IMR-90 (cell line): ENCODE results near the gene FREM3. TPM values are rescaled to one million over a fixed set of nuclear protein-coding genes. Genes with fewer than 3 reads are reported as not detected.

Experiments used
- ATAC-seq: fragments of 200-7000 bp; cut with Tn5 transposase; 2 replicates; pipeline ENCODE4 v1.9.1; 2020; ENCODE audit warnings: low read depth, mild to moderate bottlenecking, moderate library complexity
- BruUV-seq: library from RNA; stranded (reverse); fragments of 400-500 nt; replicated peaks from 2 replicates; lab custom pipeline; 2021; lab: Mats Ljungman, UMichigan
- CTCF ChIA-PET: fragments of 300-600 bp; formaldehyde crosslinking; extraction: SDS; loops from one replicate; lab custom pipeline; 2021; ENCODE audit warnings: antibody characterized with exemption; lab: Yijun Ruan, JAX
- POLR2A ChIA-PET: fragments of 300-600 bp; sonication (Branson Sonifier 250); formaldehyde crosslinking; loops from one replicate; lab custom pipeline; 2022; ENCODE audit warnings: antibody characterized with exemption; ENCODE audit not compliant: unreplicated experiment; lab: Charles Lee
- DNase-seq: peaks from one replicate; pipeline ENCODE4 v3.0.0; 2013
- H2AFZ ChIP-seq: replicated peaks from 2 replicates; pipeline ENCODE3; 2013; ENCODE audit warnings: low read length, mild to moderate bottlenecking; ENCODE audit not compliant: poor library complexity
- H2AK5ac ChIP-seq: 2 replicates; pipeline ENCODE4 v1.6.1; 2013; ENCODE audit warnings: low read depth, low read length, inconsistent platforms
- H2AK9ac ChIP-seq: replicated peaks from 2 replicates; pipeline ENCODE3; 2013; ENCODE audit warnings: mild to moderate bottlenecking, low read depth, low read length, moderate library complexity; ENCODE audit not compliant: poor library complexity
- H2BK120ac ChIP-seq: 2 replicates; pipeline ENCODE4 v1.6.1; 2013; ENCODE audit warnings: low read depth, low read length, inconsistent platforms
- H2BK15ac ChIP-seq: 3 replicates; pipeline ENCODE4 v1.6.1; 2013; ENCODE audit warnings: low read depth, low read length, inconsistent platforms
- H2BK20ac ChIP-seq: 2 replicates; pipeline ENCODE4 v1.6.1; 2013; ENCODE audit warnings: low read depth, mild to moderate bottlenecking, inconsistent platforms, low read length, moderate library complexity
- H2BK5ac ChIP-seq: 2 replicates; pipeline ENCODE4 v1.6.1; 2013; ENCODE audit warnings: mild to moderate bottlenecking, low read depth, low read length, inconsistent platforms; ENCODE audit not compliant: poor library complexity, severe bottlenecking
- H3K14ac ChIP-seq: replicated peaks from 2 replicates; pipeline ENCODE4 v1.6.1; 2013; ENCODE audit warnings: low read depth, low read length, inconsistent platforms
- H3K18ac ChIP-seq: 2 replicates; pipeline ENCODE4 v1.6.1; 2013; ENCODE audit warnings: low read depth, low read length, control low read depth
- H3K23ac ChIP-seq: 2 replicates; pipeline ENCODE4 v1.6.1; 2013; ENCODE audit warnings: low read depth, low read length, inconsistent platforms
- H3K27ac ChIP-seq: 2 replicates; pipeline ENCODE4 v1.5.1; 2013; ENCODE audit warnings: mild to moderate bottlenecking, control low read depth, low read length; ENCODE audit not compliant: insufficient read depth
- H3K27me3 ChIP-seq: 2 replicates; pipeline ENCODE4 v1.6.1; 2013; ENCODE audit warnings: low read length; ENCODE audit not compliant: control insufficient read depth, insufficient read depth
- H3K36me3 ChIP-seq: 2 replicates; pipeline ENCODE4 v1.6.1; 2013; ENCODE audit warnings: low read length, mixed read lengths; ENCODE audit not compliant: control insufficient read depth, insufficient read depth
- H3K4ac ChIP-seq: 2 replicates; pipeline ENCODE4 v1.6.1; 2013; ENCODE audit warnings: low read depth, low read length, inconsistent platforms
- H3K4me1 ChIP-seq: 2 replicates; pipeline ENCODE4 v1.6.1; 2013; ENCODE audit warnings: low read length, mixed read lengths; ENCODE audit not compliant: control insufficient read depth, insufficient read depth
- H3K4me2 ChIP-seq: 2 replicates; pipeline ENCODE4 v1.6.1; 2013; ENCODE audit warnings: low read depth, mild to moderate bottlenecking, control low read depth, low read length, moderate library complexity
- H3K4me3 ChIP-seq: 2 replicates; pipeline ENCODE4 v1.5.1; 2013; ENCODE audit warnings: low read depth, mild to moderate bottlenecking, control low read depth, low read length, moderate library complexity; ENCODE audit not compliant: insufficient read depth
- H3K56ac ChIP-seq: 2 replicates; pipeline ENCODE4 v1.6.1; 2013; ENCODE audit warnings: low read length, inconsistent platforms; ENCODE audit not compliant: insufficient read depth; ENCODE audit errors: extremely low read depth
- H3K79me1 ChIP-seq, 2 experiments: 2 replicates each; pipeline ENCODE4 v1.6.1; 2013; ENCODE audit warnings: low read length in 2 of 2, inconsistent platforms in 1 of 2, low read depth in 1 of 2
- H3K9ac ChIP-seq: 2 replicates; pipeline ENCODE4 v1.6.1; 2013; ENCODE audit warnings: low read depth, low read length, control low read depth
- H3K9me1 ChIP-seq: 2 replicates; pipeline ENCODE4 v1.6.1; 2013; ENCODE audit warnings: low read length, inconsistent platforms; ENCODE audit not compliant: insufficient read depth
- H3K9me3 ChIP-seq: 2 replicates; pipeline ENCODE4 v1.6.1; 2013; ENCODE audit warnings: low read length; ENCODE audit not compliant: control insufficient read depth, insufficient read depth
- H4K20me1 ChIP-seq: 2 replicates; pipeline ENCODE4 v1.6.1; 2013; ENCODE audit warnings: low read length, inconsistent platforms; ENCODE audit not compliant: insufficient read depth
- H4K5ac ChIP-seq: 2 replicates; pipeline ENCODE4 v1.6.1; 2013; ENCODE audit warnings: mild to moderate bottlenecking, low read depth, low read length, control low read depth
- H4K8ac ChIP-seq, 2 experiments: 2 replicates each; pipeline ENCODE4 v1.6.1; 2013; ENCODE audit warnings: low read depth in 2 of 2, low read length in 2 of 2, control low read depth in 1 of 2, inconsistent platforms in 1 of 2
- H4K91ac ChIP-seq: 2 replicates; pipeline ENCODE4 v1.6.1; 2013; ENCODE audit warnings: low read depth, low read length, inconsistent platforms; ENCODE audit not compliant: insufficient read depth
- BHLHE40 ChIP-seq: fragments of 150-350 bp; IDR thresholded peaks from 2 replicates; pipeline ENCODE4 v1.6.1; 2016; ENCODE audit warnings: mild to moderate bottlenecking, low read depth, low read length
- CEBPB ChIP-seq: IDR thresholded peaks from 2 replicates; pipeline ENCODE4 v1.6.1; 2012; ENCODE audit warnings: low read depth, low read length, improper control_type of control experiment
- CHD1 ChIP-seq: IDR thresholded peaks from 2 replicates; pipeline ENCODE4 v1.6.1; 2012; ENCODE audit warnings: low read depth, low read length, improper control_type of control experiment
- CTCF ChIP-seq: conservative IDR thresholded peaks from 2 replicates; pipeline ENCODE4 v1.5.1; 2012; ENCODE audit warnings: mild to moderate bottlenecking, low read depth, low read length, improper control_type of control experiment
- FOS ChIP-seq: fragments of 150-350 bp; IDR thresholded peaks from 2 replicates; pipeline ENCODE4 v1.6.1; 2016; ENCODE audit warnings: low read depth, low read length
- MAFK ChIP-seq: IDR thresholded peaks from 2 replicates; pipeline ENCODE4 v1.6.1; 2012; ENCODE audit warnings: low read depth, low read length, improper control_type of control experiment
- MXI1 ChIP-seq: IDR thresholded peaks from 2 replicates; pipeline ENCODE4 v1.6.1; 2012; ENCODE audit warnings: low read depth, mild to moderate bottlenecking, low read length, moderate library complexity, borderline replicate concordance
- NFE2L2 ChIP-seq: fragments of 150-350 bp; IDR thresholded peaks from 2 replicates; pipeline ENCODE4 v1.6.1; 2016; ENCODE audit warnings: low read depth, mild to moderate bottlenecking, low read length
- POLR2A ChIP-seq: IDR thresholded peaks from 2 replicates; pipeline ENCODE4 v1.6.1; 2012; ENCODE audit warnings: mild to moderate bottlenecking, low read depth, low read length
- RAD21 ChIP-seq: IDR thresholded peaks from 2 replicates; pipeline ENCODE4 v1.6.1; 2012; ENCODE audit warnings: low read length, improper control_type of control experiment
- RFX5 ChIP-seq: IDR thresholded peaks from 2 replicates; pipeline ENCODE4 v1.8.0; 2012; ENCODE audit warnings: low read depth, mild to moderate bottlenecking, low read length, moderate library complexity
- SMC3 ChIP-seq: fragments of 150-350 bp; IDR thresholded peaks from 2 replicates; pipeline ENCODE4 v1.6.1; 2016; ENCODE audit warnings: low read depth, mild to moderate bottlenecking, antibody characterized with exemption, low read length, moderate library complexity
- USF2 ChIP-seq: fragments of 150-350 bp; IDR thresholded peaks from 2 replicates; pipeline ENCODE4 v1.6.1; 2017; ENCODE audit warnings: mild to moderate bottlenecking, antibody characterized with exemption, low read length, low read depth
- WGBS, 2 experiments: methylation state at CpG; one replicate each; pipeline versions ENCODE4 v1.1.5 to v1.1.7; 2013; ENCODE audit warnings: missing lambda C conversion rate in 2 of 2; ENCODE audit not compliant: insufficient read length in 1 of 2; ENCODE audit errors: extremely low coverage in 2 of 2; 5-methylcytosine and 5-hydroxymethylcytosine counted together
- dilution Hi-C: fragments of 300-500 bp; cut with HindIII; formaldehyde crosslinking; loops from one replicate; pipeline ENCODE4 v1.14.3; 2018; ENCODE audit warnings: low sequenced_read_pairs; ENCODE audit not compliant: unreplicated experiment
- in situ Hi-C: fragments of 300-500 bp; cut with MboI; formaldehyde crosslinking; loops from 3 replicates; pipeline ENCODE4 v1.14.3; 2019; ENCODE audit warnings: low sequenced_read_pairs, inconsistent platforms, mixed read lengths
- intact Hi-C: fragments of 100-400 bp; cut with micrococcal nuclease; formaldehyde crosslinking; loops from 2 replicates; pipeline ENCODE4 v1.10.0; 2022
- polyA plus RNA-seq, 3 experiments: library from polyadenylated mRNA; depleted of rRNA; stranded (reverse); fragments of >200 nt; gene quantifications; 2 replicates each; pipeline ENCODE4 v1.2.3, GENCODE V29; 2012; ENCODE audit warnings: low replicate concordance in 1 of 3
- total RNA-seq: library from RNA; depleted of rRNA; stranded (reverse); fragments of >200 nt; gene quantifications from 2 replicates; pipeline ENCODE4 v1.2.3, GENCODE V29; 2012
- TF ChIP-seq, protein P1 (sequence below): fragments of 150-350 bp; IDR thresholded peaks from 2 replicates; pipeline ENCODE4 v1.6.1; 2016; ENCODE audit warnings: low read depth, mild to moderate bottlenecking, low read length, moderate library complexity, borderline replicate concordance

The FREM3 gene
- total and polyA plus RNA-seq, 2 of the 4 experiments (the other 2 are of a cell fraction), result not detected

- no peak overlapping the region for H2BK120ac ChIP-seq
- no TSS peak for BruUV-seq
- no peaks in the 10 kb centered on the region for H3K36me3 ChIP-seq
- intact Hi-C loops (no loop called here), in situ Hi-C loops (no loop called here), dilution Hi-C loops (no loop called here)
- peaks cover 16% of the 10 kb centered on the region for H3K27me3 ChIP-seq
- H3K23ac ChIP-seq, result no peak overlapping the region
- H3K9ac ChIP-seq, result no peak overlapping the region
- TF ChIP-seq SMC3, result no peak
- no peak for TF ChIP-seq BHLHE40
- TF ChIP-seq MXI1, result no peak
- TF ChIP-seq FOS, result no peak
- no peak for TF ChIP-seq USF2
- TF ChIP-seq CHD1, result no peak
- TF ChIP-seq POLR2A, result no peak
- no peak for TF ChIP-seq CEBPB
- TF ChIP-seq NFE2L2, result no peak
- TF ChIP-seq CTCF, result no peak
- TF ChIP-seq, protein P1, sequence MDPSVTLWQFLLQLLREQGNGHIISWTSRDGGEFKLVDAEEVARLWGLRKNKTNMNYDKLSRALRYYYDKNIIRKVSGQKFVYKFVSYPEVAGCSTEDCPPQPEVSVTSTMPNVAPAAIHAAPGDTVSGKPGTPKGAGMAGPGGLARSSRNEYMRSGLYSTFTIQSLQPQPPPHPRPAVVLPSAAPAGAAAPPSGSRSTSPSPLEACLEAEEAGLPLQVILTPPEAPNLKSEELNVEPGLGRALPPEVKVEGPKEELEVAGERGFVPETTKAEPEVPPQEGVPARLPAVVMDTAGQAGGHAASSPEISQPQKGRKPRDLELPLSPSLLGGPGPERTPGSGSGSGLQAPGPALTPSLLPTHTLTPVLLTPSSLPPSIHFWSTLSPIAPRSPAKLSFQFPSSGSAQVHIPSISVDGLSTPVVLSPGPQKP, result no peak
- no peak for TF ChIP-seq RFX5
- TF ChIP-seq RAD21, result no peak
- no peak for TF ChIP-seq MAFK
- ATAC-seq, result no peak
- H3K14ac ChIP-seq, result no peak overlapping the region
- no peaks in the 10 kb centered on the region for H3K79me1 ChIP-seq
- ChIA-PET CTCF (no interaction called here), POLR2A (no interaction called here)
- H4K91ac ChIP-seq, result no peak overlapping the region
- H2BK5ac ChIP-seq, result no peak overlapping the region
- peak overlapping the region; percentile 38 for H2AFZ ChIP-seq
- H2AK5ac ChIP-seq, result no peak overlapping the region
- H2BK15ac ChIP-seq, result no peak overlapping the region
- WGBS, 2 experiments, result 3% methylated on average over 5 of the region's 34 CpGs; no CpG with 5 or more reads in 1 of the 2 experiments
- H3K4me3 ChIP-seq, result no peak overlapping the region
- no peaks in the 10 kb centered on the region for H3K9me1 ChIP-seq
- no peak overlapping the region for H3K56ac ChIP-seq
- H3K9me3 ChIP-seq, result no peaks in the 10 kb centered on the region
- no peaks in the 10 kb centered on the region for H4K20me1 ChIP-seq
- H3K4me2 ChIP-seq, result no peak overlapping the region
- no peak overlapping the region for H3K27ac ChIP-seq
- H3K4me1 ChIP-seq, result no peaks in the 10 kb centered on the region
- no peak overlapping the region for H4K8ac ChIP-seq
- H3K18ac ChIP-seq, result no peak overlapping the region
- no peak overlapping the region for H2AK9ac ChIP-seq
- H3K4ac ChIP-seq, result no peak overlapping the region
- no peak overlapping the region for H4K5ac ChIP-seq
- no peak overlapping the region for H2BK20ac ChIP-seq
- no peak for DNase-seq
Observed at GRCh38 chr4:143700046-143700415, 444 bp downstream of the FREM3 start.
